Measurements from ENCODE around the gene NEU4.

DNA sequence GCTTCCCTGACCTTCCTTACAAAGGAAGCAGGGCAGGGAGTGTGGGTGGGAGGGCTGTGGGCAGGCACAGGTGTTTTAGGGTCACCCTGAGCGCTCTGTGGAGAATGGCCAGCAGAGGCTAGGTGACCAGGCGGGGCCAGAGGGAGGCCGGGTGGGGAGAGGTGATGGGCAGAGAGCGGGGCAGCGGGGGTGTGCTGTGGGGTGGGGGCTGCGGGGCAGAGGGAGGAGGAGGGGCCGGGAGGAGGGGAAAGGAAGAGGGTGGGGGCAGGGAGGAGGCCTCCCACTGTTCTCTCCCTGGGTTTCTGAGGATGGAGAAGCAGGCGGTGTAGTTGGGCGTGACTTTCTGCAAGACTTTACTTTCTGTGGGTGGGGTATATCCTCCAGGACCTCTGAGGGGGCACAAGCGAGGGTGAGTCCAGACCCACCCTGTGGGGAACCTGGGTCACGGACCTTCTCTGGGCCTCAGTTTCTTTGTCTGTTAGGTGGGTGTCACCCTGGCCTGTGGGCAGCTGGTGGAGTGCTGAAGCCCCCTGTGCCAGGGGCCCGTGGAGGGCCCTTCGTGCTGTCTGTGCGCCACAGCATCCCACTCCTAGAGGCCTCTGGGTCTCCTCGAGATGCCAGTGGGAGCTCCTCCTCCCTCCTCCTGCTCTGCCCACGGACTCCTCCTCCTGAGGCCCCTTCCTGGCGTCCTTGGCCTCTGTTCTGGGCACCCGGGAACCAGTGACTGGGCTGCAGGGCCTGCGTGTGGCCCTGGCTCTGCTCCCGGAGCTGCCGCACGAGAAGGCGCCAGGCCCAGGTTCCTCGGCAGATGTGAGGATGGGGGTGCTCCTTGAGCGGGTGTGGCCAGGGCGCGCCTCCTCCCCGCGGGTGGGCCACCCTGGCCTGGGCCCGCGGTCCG, 6.3 kb upstream of the NEU4 start:
- no peak for TF ChIP-seq POLR2AphosphoS5 (IDR thresholded peaks at IDR 0.05)
- TF ChIP-seq, protein P1, sequence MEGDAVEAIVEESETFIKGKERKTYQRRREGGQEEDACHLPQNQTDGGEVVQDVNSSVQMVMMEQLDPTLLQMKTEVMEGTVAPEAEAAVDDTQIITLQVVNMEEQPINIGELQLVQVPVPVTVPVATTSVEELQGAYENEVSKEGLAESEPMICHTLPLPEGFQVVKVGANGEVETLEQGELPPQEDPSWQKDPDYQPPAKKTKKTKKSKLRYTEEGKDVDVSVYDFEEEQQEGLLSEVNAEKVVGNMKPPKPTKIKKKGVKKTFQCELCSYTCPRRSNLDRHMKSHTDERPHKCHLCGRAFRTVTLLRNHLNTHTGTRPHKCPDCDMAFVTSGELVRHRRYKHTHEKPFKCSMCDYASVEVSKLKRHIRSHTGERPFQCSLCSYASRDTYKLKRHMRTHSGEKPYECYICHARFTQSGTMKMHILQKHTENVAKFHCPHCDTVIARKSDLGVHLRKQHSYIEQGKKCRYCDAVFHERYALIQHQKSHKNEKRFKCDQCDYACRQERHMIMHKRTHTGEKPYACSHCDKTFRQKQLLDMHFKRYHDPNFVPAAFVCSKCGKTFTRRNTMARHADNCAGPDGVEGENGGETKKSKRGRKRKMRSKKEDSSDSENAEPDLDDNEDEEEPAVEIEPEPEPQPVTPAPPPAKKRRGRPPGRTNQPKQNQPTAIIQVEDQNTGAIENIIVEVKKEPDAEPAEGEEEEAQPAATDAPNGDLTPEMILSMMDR (IDR thresholded peaks at IDR 0.05): no peak
- TF ChIP-seq EP300 (IDR thresholded peaks at IDR 0.05; ENCODE audit: low read depth): no peak

All from transverse colon (tissue), 4 donors.